B cell (primary cell): Measurements from ENCODE around the gene LMO7. TPM values are rescaled to one million over a fixed set of nuclear protein-coding genes. Genes with fewer than 3 reads are reported as not detected.

Experiments used
- ATAC-seq: fragments of 200-7000 bp; cut with Tn5 transposase; one replicate; pipeline ENCODE4 v1.10.0; 2021; ENCODE audit warnings: low read depth, mild to moderate bottlenecking, moderate number of reproducible peaks, moderate library complexity
- CTCF ChIA-PET: fragments of 350-600 bp; sonication (Branson Sonifier 250); formaldehyde crosslinking; loops from one replicate; lab custom pipeline; 2021; ENCODE audit warnings: antibody characterized with exemption, inconsistent platforms; lab: Charles Lee
- POLR2A ChIA-PET: fragments of 350-600 bp; sonication (Branson Sonifier 250); formaldehyde crosslinking; loops from one replicate; lab custom pipeline; 2021; ENCODE audit warnings: antibody characterized with exemption; lab: Charles Lee
- DNase-seq: peaks from one replicate; pipeline ENCODE4 v3.0.0; 2013
- H2AFZ ChIP-seq: 2 replicates; pipeline ENCODE4 v1.6.1; 2012; ENCODE audit warnings: mild to moderate bottlenecking, low read depth, low read length; ENCODE audit not compliant: insufficient read depth, poor library complexity, severe bottlenecking
- H3K27ac ChIP-seq, 2 donors: 1 replicate in 1 of 2; 2 replicates in 1 of 2; pipeline ENCODE4 v1.5.1; 2012 to 2013; ENCODE audit warnings: low read length in 2 of 2, mild to moderate bottlenecking in 2 of 2, moderate library complexity in 1 of 2
- H3K27me3 ChIP-seq, 4 experiments: fragments of 200-600 bp in 1 of 4; sonication (generic) in 1 of 4; replicated peaks in 1 of 4; 1 replicate in 2 of 4; 2 replicates in 2 of 4; pipeline versions ENCODE4 v1.6.1 to v1.7.0; 2013 to 2016; ENCODE audit warnings: low read length in 3 of 4, mild to moderate bottlenecking in 2 of 4, mixed read lengths in 1 of 4, moderate library complexity in 1 of 4; ENCODE audit not compliant: insufficient read depth in 4 of 4, control insufficient read depth in 3 of 4; ENCODE audit errors: control extremely low read depth in 1 of 4
- H3K36me3 ChIP-seq, 2 experiments: replicated peaks in 1 of 2; 1 replicate in 1 of 2; 2 replicates in 1 of 2; pipeline versions ENCODE4 v1.6.1 to v1.7.1; 2013; ENCODE audit warnings: low read length in 1 of 2; ENCODE audit not compliant: insufficient read depth in 2 of 2, control insufficient read depth in 1 of 2; ENCODE audit errors: control extremely low read depth in 1 of 2, extremely low read depth in 1 of 2
- H3K4me1 ChIP-seq, 2 donors: fragments of 200-600 bp in 1 of 2; sonication (generic) in 1 of 2; 1 replicate in 1 of 2; 2 replicates in 1 of 2; pipeline versions ENCODE4 v1.5.1 to v1.6.1; 2013 to 2017; ENCODE audit warnings: low read length in 2 of 2; ENCODE audit not compliant: control insufficient read depth in 2 of 2, insufficient read depth in 2 of 2
- H3K4me2 ChIP-seq: replicated peaks from 2 replicates; pipeline ENCODE3; 2012; ENCODE audit warnings: mild to moderate bottlenecking, low read depth, low read length; ENCODE audit not compliant: poor library complexity, severe bottlenecking
- H3K4me3 ChIP-seq, 5 experiments: fragments of 200-600 bp in 1 of 5; sonication (generic) in 1 of 5; 1 replicate in 3 of 5; 2 replicates in 2 of 5; pipeline versions ENCODE4 v1.5.1 to v1.7.0; 2011 to 2016; ENCODE audit warnings: low read length in 4 of 5, mild to moderate bottlenecking in 4 of 5, low read depth in 2 of 5, control low read depth in 1 of 5, moderate library complexity in 1 of 5; ENCODE audit not compliant: insufficient read depth in 1 of 5; ENCODE audit errors: control extremely low read depth in 1 of 5, extremely low read depth in 1 of 5
- H3K79me2 ChIP-seq: fragments of 200-600 bp; sonication (generic); one replicate; pipeline ENCODE4 v1.6.0; 2016; ENCODE audit warnings: low read length; ENCODE audit not compliant: control insufficient read depth, insufficient read depth
- H3K9ac ChIP-seq: fragments of 200-600 bp; sonication (generic); 2 replicates; pipeline ENCODE4 v1.6.1; 2017; ENCODE audit warnings: mild to moderate bottlenecking, low read length, moderate library complexity
- H3K9me3 ChIP-seq, 3 donors: one replicate each; pipeline versions ENCODE4 v1.6.1 to v1.7.1; 2013; ENCODE audit warnings: low read length in 2 of 3; ENCODE audit not compliant: control insufficient read depth in 2 of 3, insufficient read depth in 1 of 3; ENCODE audit errors: control extremely low read depth in 1 of 3
- H4K20me1 ChIP-seq: 2 replicates; pipeline ENCODE4 v1.6.0; 2012; ENCODE audit warnings: mild to moderate bottlenecking, low read length; ENCODE audit not compliant: insufficient read depth, control insufficient read depth, poor library complexity, severe bottlenecking
- H3K27ac Mint-ChIP-seq: one replicate; pipeline ENCODE4 v1.8.0; 2021; ENCODE audit warnings: mixed read lengths
- H3K27me3 Mint-ChIP-seq: one replicate; pipeline ENCODE4 v1.8.0; 2021; ENCODE audit warnings: mixed read lengths
- H3K4me1 Mint-ChIP-seq: one replicate; pipeline ENCODE4 v1.8.0; 2021; ENCODE audit warnings: mixed read lengths
- H3K4me3 Mint-ChIP-seq: one replicate; pipeline ENCODE4 v1.8.0; 2021; ENCODE audit warnings: mixed read lengths
- H3K9me3 Mint-ChIP-seq: one replicate; pipeline ENCODE4 v1.8.0; 2022; ENCODE audit warnings: mixed read lengths; ENCODE audit not compliant: insufficient read depth
- EZH2 ChIP-seq: IDR thresholded peaks from 2 replicates; pipeline ENCODE4 v1.6.1; 2012; ENCODE audit warnings: borderline replicate concordance, low read depth, mild to moderate bottlenecking, moderate library complexity, low read length; ENCODE audit not compliant: insufficient read depth, poor library complexity, severe bottlenecking
- WGBS: methylation state at CpG from one replicate; pipeline ENCODE4 v1.1.5; 2013; ENCODE audit warnings: missing lambda C conversion rate; ENCODE audit not compliant: insufficient coverage; 5-methylcytosine and 5-hydroxymethylcytosine counted together
- intact Hi-C: fragments of 100-400 bp; cut with micrococcal nuclease; formaldehyde crosslinking; loops from one replicate; pipeline ENCODE4 v1.10.0; 2022
- polyA plus RNA-seq: library from polyadenylated mRNA; depleted of rRNA; stranded (reverse); fragments of >200 nt; gene quantifications from 2 replicates; pipeline ENCODE4 v1.2.3, GENCODE V29; 2012
- total RNA-seq, 2 donors: library from RNA; stranded (reverse); fragments of 120-200 nt in 1 of 2; gene quantifications; 1 replicate in 1 of 2; 2 replicates in 1 of 2; pipeline versions ENCODE4 v1.2.3 to v1.2.4, GENCODE V29; 2013 to 2022
- TF ChIP-seq, protein P1 (sequence below): fragments of 200-600 bp; IDR thresholded peaks from one replicate; pipeline ENCODE4 v1.8.0; 2022; ENCODE audit warnings: antibody characterized with exemption, mild to moderate bottlenecking

The LMO7 gene
- total and polyA plus RNA-seq, 2 donors (not counting 1 experiment from before 2014, with no cell fraction given), result 7.8 to 17.4 TPM

DNA sequence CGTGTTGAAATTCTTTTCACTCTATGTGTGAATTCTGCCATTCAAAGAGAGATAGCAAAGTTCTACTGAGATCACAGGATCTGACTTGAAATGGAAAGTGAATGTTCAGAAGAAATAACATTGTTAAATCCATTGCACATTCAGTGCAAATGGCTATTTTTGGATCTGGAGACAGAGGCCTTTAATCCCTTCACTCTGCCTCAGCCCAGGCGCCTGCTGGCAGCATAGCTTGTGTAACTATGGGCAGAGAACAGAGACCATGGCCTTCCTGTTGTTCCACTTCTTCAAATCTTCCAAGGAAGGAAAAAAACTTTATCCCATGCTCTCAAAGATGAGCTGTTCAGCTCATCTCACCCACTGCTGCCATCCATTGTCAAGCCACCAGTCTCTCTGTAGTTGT is 265.4 kb downstream of the LMO7 start:
- no peaks in the 10 kb centered on the region for H3K4me1 Mint-ChIP-seq
- no peak overlapping the region for H3K27ac ChIP-seq
- H3K4me3 ChIP-seq, result no peak overlapping the region
- peaks cover 4% of the 10 kb centered on the region for H3K27me3 Mint-ChIP-seq
- H3K4me2 ChIP-seq, result no peak overlapping the region
- no peaks in the 10 kb centered on the region for H3K36me3 ChIP-seq
- H3K9me3 Mint-ChIP-seq, result peaks cover 3% of the 10 kb centered on the region
- H2AFZ ChIP-seq, result no peak overlapping the region
- WGBS, result 80% methylated on average over 1 of the region's 2 CpGs
- H3K4me3 Mint-ChIP-seq, result no peak overlapping the region
- peaks cover 0 to 3% (median 0%) of the 10 kb centered on the region in 3 donors for H3K9me3 ChIP-seq
- ATAC-seq (no peak), DNase-seq (no peak)
- TF ChIP-seq, protein P1, sequence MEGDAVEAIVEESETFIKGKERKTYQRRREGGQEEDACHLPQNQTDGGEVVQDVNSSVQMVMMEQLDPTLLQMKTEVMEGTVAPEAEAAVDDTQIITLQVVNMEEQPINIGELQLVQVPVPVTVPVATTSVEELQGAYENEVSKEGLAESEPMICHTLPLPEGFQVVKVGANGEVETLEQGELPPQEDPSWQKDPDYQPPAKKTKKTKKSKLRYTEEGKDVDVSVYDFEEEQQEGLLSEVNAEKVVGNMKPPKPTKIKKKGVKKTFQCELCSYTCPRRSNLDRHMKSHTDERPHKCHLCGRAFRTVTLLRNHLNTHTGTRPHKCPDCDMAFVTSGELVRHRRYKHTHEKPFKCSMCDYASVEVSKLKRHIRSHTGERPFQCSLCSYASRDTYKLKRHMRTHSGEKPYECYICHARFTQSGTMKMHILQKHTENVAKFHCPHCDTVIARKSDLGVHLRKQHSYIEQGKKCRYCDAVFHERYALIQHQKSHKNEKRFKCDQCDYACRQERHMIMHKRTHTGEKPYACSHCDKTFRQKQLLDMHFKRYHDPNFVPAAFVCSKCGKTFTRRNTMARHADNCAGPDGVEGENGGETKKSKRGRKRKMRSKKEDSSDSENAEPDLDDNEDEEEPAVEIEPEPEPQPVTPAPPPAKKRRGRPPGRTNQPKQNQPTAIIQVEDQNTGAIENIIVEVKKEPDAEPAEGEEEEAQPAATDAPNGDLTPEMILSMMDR, result no peak
- TF ChIP-seq EZH2, result no peak
- H3K4me1 ChIP-seq, result no peaks in the 10 kb centered on the region
- no peaks in the 10 kb centered on the region for H3K79me2 ChIP-seq
- H3K9ac ChIP-seq, result no peak overlapping the region
- no peaks in the 10 kb centered on the region for H3K27me3 ChIP-seq
- ChIA-PET CTCF (no interaction called here), POLR2A (no interaction called here)
- intact Hi-C loops, result no loop called here
- no peaks in the 10 kb centered on the region for H4K20me1 ChIP-seq
- no peak overlapping the region for H3K27ac Mint-ChIP-seq

DNA sequence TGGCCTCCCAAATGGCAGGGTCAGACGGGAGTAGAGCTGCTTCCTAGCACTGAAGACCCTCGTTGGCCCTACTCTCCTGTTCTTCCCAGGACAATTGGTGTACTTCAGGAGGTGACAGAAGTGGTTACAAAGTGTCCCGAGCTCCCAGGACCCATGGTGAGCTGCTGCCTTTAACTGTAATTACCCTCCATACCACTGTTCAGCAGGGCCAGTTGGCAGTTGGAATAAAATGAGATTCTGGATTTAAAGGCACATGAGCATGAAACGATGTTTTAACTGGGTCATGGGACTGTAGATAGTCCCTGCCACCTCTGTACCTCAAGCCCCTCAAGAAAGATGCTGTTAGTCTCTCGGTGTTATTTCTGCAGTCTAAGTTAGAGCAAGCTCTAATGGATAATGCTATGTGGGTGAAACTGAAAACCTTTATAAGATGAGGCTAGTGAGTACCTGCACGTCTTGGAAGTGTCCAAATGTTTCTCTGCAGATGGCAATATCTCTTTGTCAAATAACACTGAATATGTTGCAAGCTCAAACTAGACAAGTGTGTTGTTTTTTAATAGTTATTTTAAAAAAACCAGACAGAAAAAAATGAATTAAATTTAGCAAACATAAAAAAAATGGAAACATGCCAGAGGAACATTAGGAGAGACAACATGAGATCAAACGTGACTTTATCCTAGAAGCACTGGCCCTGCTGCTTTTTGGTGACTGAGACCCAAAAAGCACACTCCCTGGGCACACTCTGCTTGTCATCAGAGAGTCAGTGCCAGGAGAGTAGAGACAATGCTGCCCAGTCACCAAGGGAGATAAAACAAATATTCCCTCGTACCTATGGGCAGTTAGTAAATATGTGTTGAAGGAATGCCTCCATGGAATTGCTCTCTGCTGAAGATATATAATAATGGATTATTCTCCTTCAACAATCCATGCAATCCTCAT is 266.3 kb downstream of the LMO7 start:
- ATAC-seq (no peak), DNase-seq (no peak)
- H3K27me3 ChIP-seq, result no peaks in the 10 kb centered on the region
- intact Hi-C loops, result no loop called here
- H3K36me3 ChIP-seq, result no peaks in the 10 kb centered on the region
- H3K9ac ChIP-seq, result no peak overlapping the region
- WGBS, result 76% methylated on average over 2 of the region's 8 CpGs
- no peak overlapping the region for H3K4me3 ChIP-seq
- TF ChIP-seq, protein P1, result no peak
- TF ChIP-seq EZH2, result no peak
- Mint-ChIP-seq H3K27me3 (peaks cover 2% of the 10 kb centered on the region), H3K27ac (no peak overlapping the region), H3K4me3 (no peak overlapping the region), H3K9me3 (peaks cover 3% of the 10 kb centered on the region), H3K4me1 (no peaks in the 10 kb centered on the region)
- H3K9me3 ChIP-seq, result peaks cover 0 to 3% (median 0%) of the 10 kb centered on the region in 3 donors
- H3K27ac ChIP-seq, result no peak overlapping the region
- H3K4me2 ChIP-seq, result no peak overlapping the region
- H3K4me1 ChIP-seq, result no peaks in the 10 kb centered on the region
- H4K20me1 ChIP-seq, result no peaks in the 10 kb centered on the region
- CTCF ChIA-PET, result interaction anchor here (2.0 kb wide), 1 partner anchor 12 kb away, joined by 4 read pairs; no protein-coding TSS in a partner anchor
- no peaks in the 10 kb centered on the region for H3K79me2 ChIP-seq
- POLR2A ChIA-PET, result no interaction called here
- H2AFZ ChIP-seq, result no peak overlapping the region
